H1 (cell line): ENCODE data around the gene TOR1A. TPM values are rescaled to one million over a fixed set of nuclear protein-coding genes. Genes with fewer than 3 reads are reported as not detected.

ENCODE experiments used
- CTCF ChIA-PET: fragments of 300-600 bp; sonication (Branson Sonifier 250); formaldehyde crosslinking; loops from one replicate; lab custom pipeline; 2021; ENCODE audit not compliant: partially characterized antibody; lab: Charles Lee
- POLR2A ChIA-PET: fragments of 300-600 bp; sonication (Branson Sonifier 250); formaldehyde crosslinking; loops from one replicate; lab custom pipeline; 2021; ENCODE audit warnings: inconsistent platforms; ENCODE audit not compliant: partially characterized antibody; lab: Charles Lee
- DNase-seq, 2 experiments: peaks; one replicate each; pipeline versions ENCODE4 v3.0.0 to v3.0.0-alpha.2; 2010 to 2022; ENCODE audit warnings: low spot score in 2 of 2, low read depth in 1 of 2, mixed read lengths in 1 of 2
- FAIRE-seq: peaks from 2 replicates; lab custom pipeline; 2011; peaks lifted over from hg19 to GRCh38; lab: Jason Lieb, UNC
- H2AFZ ChIP-seq: 2 replicates; pipeline ENCODE4 v1.8.1; 2012; ENCODE audit warnings: low read length, inconsistent platforms
- H2AK5ac ChIP-seq: 2 replicates; pipeline ENCODE4 v1.6.1; 2013; ENCODE audit warnings: low read depth, low read length
- H2BK120ac ChIP-seq: replicated peaks from 2 replicates; pipeline ENCODE3; 2013; ENCODE audit warnings: low read depth, low read length, inconsistent platforms
- H2BK12ac ChIP-seq: 2 replicates; pipeline ENCODE4 v1.6.1; 2013; ENCODE audit warnings: low read depth, low read length
- H2BK15ac ChIP-seq: 2 replicates; pipeline ENCODE4 v1.6.1; 2013; ENCODE audit warnings: low read length
- H2BK20ac ChIP-seq: 2 replicates; pipeline ENCODE4 v1.6.1; 2013; ENCODE audit warnings: low read length
- H2BK5ac ChIP-seq: 2 replicates; pipeline ENCODE4 v1.6.1; 2013; ENCODE audit warnings: low read depth, low read length
- H3K14ac ChIP-seq: 2 replicates; pipeline ENCODE4 v1.6.1; 2013; ENCODE audit warnings: inconsistent platforms; ENCODE audit not compliant: insufficient read length
- H3K18ac ChIP-seq: 2 replicates; pipeline ENCODE4 v1.6.1; 2013; ENCODE audit warnings: low read length; ENCODE audit errors: extremely low read depth
- H3K23ac ChIP-seq: 2 replicates; pipeline ENCODE4 v1.6.1; 2013; ENCODE audit warnings: inconsistent platforms; ENCODE audit not compliant: insufficient read length
- H3K23me2 ChIP-seq: 2 replicates; pipeline ENCODE4 v1.6.1; 2013; ENCODE audit warnings: low read depth, low read length
- H3K27ac ChIP-seq: 2 replicates; pipeline ENCODE4 v1.6.1; 2011; ENCODE audit warnings: low read depth, low read length, inconsistent platforms
- H3K27me3 ChIP-seq, 4 experiments: replicated peaks in 1 of 4; 1 replicate in 1 of 4; 2 replicates in 3 of 4; pipeline versions ENCODE4 v1.6.1 to v1.8.1; 2011 to 2013; ENCODE audit warnings: low read length in 3 of 4, mild to moderate bottlenecking in 3 of 4, inconsistent platforms in 2 of 4, mixed read lengths in 2 of 4, moderate library complexity in 1 of 4; ENCODE audit not compliant: control insufficient read depth in 3 of 4, insufficient read depth in 3 of 4; ENCODE audit errors: extremely low read depth in 1 of 4
- H3K36me3 ChIP-seq, 4 experiments: 2 replicates each; pipeline versions ENCODE4 v1.6.1 to v1.8.1; 2011 to 2013; ENCODE audit warnings: mild to moderate bottlenecking in 4 of 4, low read length in 3 of 4, moderate library complexity in 2 of 4, control low read depth in 1 of 4, inconsistent platforms in 1 of 4; ENCODE audit not compliant: insufficient read depth in 4 of 4, control insufficient read depth in 2 of 4
- H3K4ac ChIP-seq: replicated peaks from 2 replicates; pipeline ENCODE3; 2013; ENCODE audit warnings: low read length, low read depth, mixed read lengths, inconsistent platforms; ENCODE audit not compliant: insufficient read length
- H3K4me1 ChIP-seq, 4 experiments: replicated peaks in 1 of 4; 1 replicate in 1 of 4; 2 replicates in 3 of 4; pipeline versions ENCODE4 v1.6.1 to v1.8.1; 2011 to 2013; ENCODE audit warnings: low read length in 3 of 4, inconsistent platforms in 2 of 4, mixed read lengths in 1 of 4; ENCODE audit not compliant: insufficient read depth in 4 of 4, control insufficient read depth in 3 of 4
- H3K4me2 ChIP-seq, 2 experiments: 2 replicates each; pipeline versions ENCODE4 v1.6.1 to v1.8.1; 2011 to 2013; ENCODE audit warnings: low read depth in 2 of 2, low read length in 2 of 2, control low read depth in 1 of 2, inconsistent platforms in 1 of 2, mild to moderate bottlenecking in 1 of 2; ENCODE audit not compliant: insufficient read depth in 1 of 2
- H3K4me3 ChIP-seq, 4 experiments: fragments of 200-600, 300-600 bp in 1 of 4; sonication (generic), shearing (Covaris generic), sonication (Bioruptor Twin) in 1 of 4; 2 replicates each; pipeline versions ENCODE4 v1.5.1 to v1.8.1; 2011 to 2016; ENCODE audit warnings: low read length in 4 of 4, low read depth in 3 of 4, control low read depth in 2 of 4, inconsistent platforms in 2 of 4, mild to moderate bottlenecking in 2 of 4, mixed read lengths in 1 of 4, moderate library complexity in 1 of 4; ENCODE audit not compliant: insufficient read depth in 2 of 4; ENCODE audit errors: extremely low read depth in 1 of 4
- H3K56ac ChIP-seq: replicated peaks from 2 replicates; pipeline ENCODE3; 2013; ENCODE audit warnings: low read depth, mild to moderate bottlenecking, mixed read lengths, low read length, inconsistent platforms; ENCODE audit not compliant: insufficient read length
- H3K79me1 ChIP-seq: 2 replicates; pipeline ENCODE4 v1.6.1; 2013; ENCODE audit warnings: low read depth, low read length, control low read depth
- H3K79me2 ChIP-seq, 2 experiments: 2 replicates each; pipeline versions ENCODE4 v1.6.1 to v1.8.1; 2012 to 2013; ENCODE audit warnings: low read length in 2 of 2, mild to moderate bottlenecking in 2 of 2, inconsistent platforms in 1 of 2; ENCODE audit not compliant: insufficient read depth in 2 of 2, control insufficient read depth in 1 of 2
- H3K9ac ChIP-seq, 4 experiments: replicated peaks in 1 of 4; 1 replicate in 1 of 4; 2 replicates in 3 of 4; pipeline versions ENCODE4 v1.6.1 to v1.8.1; 2011 to 2013; ENCODE audit warnings: low read depth in 3 of 4, low read length in 3 of 4, control low read depth in 2 of 4, mild to moderate bottlenecking in 2 of 4, moderate library complexity in 2 of 4, inconsistent platforms in 1 of 4; ENCODE audit errors: extremely low read depth in 1 of 4
- H3K9me3 ChIP-seq, 2 experiments: 2 replicates each; pipeline versions ENCODE4 v1.6.1 to v1.8.1; 2012 to 2013; ENCODE audit warnings: mild to moderate bottlenecking in 2 of 2, moderate library complexity in 2 of 2, control low read depth in 1 of 2, inconsistent platforms in 1 of 2, low read depth in 1 of 2, low read length in 1 of 2, mixed read lengths in 1 of 2; ENCODE audit not compliant: insufficient read depth in 2 of 2
- H4K20me1 ChIP-seq, 2 experiments: replicated peaks in 1 of 2; 2 replicates each; pipeline versions ENCODE3 to v1.8.1; 2011 to 2013; ENCODE audit warnings: inconsistent platforms in 2 of 2, low read length in 2 of 2, mild to moderate bottlenecking in 1 of 2; ENCODE audit not compliant: insufficient read depth in 2 of 2, control insufficient read depth in 1 of 2
- H4K5ac ChIP-seq: 2 replicates; pipeline ENCODE4 v1.6.1; 2013; ENCODE audit warnings: low read length, low read depth, mixed read lengths, inconsistent platforms; ENCODE audit not compliant: insufficient read length
- H4K8ac ChIP-seq: 2 replicates; pipeline ENCODE4 v1.8.0; 2013; ENCODE audit warnings: mild to moderate bottlenecking, moderate library complexity, low read length, inconsistent platforms; ENCODE audit not compliant: insufficient read depth; ENCODE audit errors: extremely low read depth
- H4K91ac ChIP-seq: replicated peaks from 2 replicates; pipeline ENCODE3; 2013; ENCODE audit warnings: low read length, mixed read lengths, inconsistent platforms; ENCODE audit not compliant: insufficient read length
- BACH1 ChIP-seq: IDR thresholded peaks from 2 replicates; pipeline ENCODE4 v1.6.1; 2012; ENCODE audit warnings: low read length, improper control_type of control experiment
- CHD1 ChIP-seq: IDR thresholded peaks from 2 replicates; pipeline ENCODE4 v1.6.1; 2012; ENCODE audit warnings: low read depth, low read length, improper control_type of control experiment
- CTCF ChIP-seq, 3 experiments: IDR thresholded peaks; 1 replicate in 2 of 3; 2 replicates in 1 of 3; pipeline versions ENCODE4 v1.5.1 to v1.6.1; 2011; ENCODE audit warnings: low read length in 3 of 3, mild to moderate bottlenecking in 3 of 3, inconsistent platforms in 2 of 3, low read depth in 1 of 3, moderate library complexity in 1 of 3; ENCODE audit not compliant: insufficient read depth in 1 of 3; ENCODE audit errors: control extremely low read depth in 1 of 3
- HDAC6 ChIP-seq: IDR thresholded peaks from one replicate; pipeline ENCODE4 v1.7.1; 2012; ENCODE audit warnings: low read depth, mild to moderate bottlenecking, inconsistent platforms, low read length, moderate library complexity
- RXRA ChIP-seq: IDR thresholded peaks from 2 replicates; pipeline ENCODE4 v1.6.1; 2011; ENCODE audit warnings: low read depth, mild to moderate bottlenecking, low read length, moderate library complexity; ENCODE audit not compliant: insufficient read depth
- SP1 ChIP-seq: IDR thresholded peaks from 2 replicates; pipeline ENCODE4 v1.6.1; 2011; ENCODE audit warnings: low read depth, low read length
- TEAD4 ChIP-seq: IDR thresholded peaks from 2 replicates; pipeline ENCODE4 v1.6.1; 2012; ENCODE audit warnings: low read depth, low read length, inconsistent platforms, mixed read lengths
- WGBS, 2 experiments: shearing (Covaris generic) in 1 of 2; methylation state at CpG; one replicate each; pipeline versions ENCODE4 v1.1.6 to v1.1.7; 2013 to 2015; ENCODE audit warnings: low lambda C conversion rate in 2 of 2, mixed read lengths in 2 of 2, inconsistent platforms in 1 of 2, low coverage in 1 of 2, missing lambda C conversion rate in 1 of 2; ENCODE audit not compliant: insufficient replicate concordance in 2 of 2, insufficient coverage in 1 of 2, insufficient read length in 1 of 2; ENCODE audit errors: extremely low coverage in 1 of 2, missing lambda C conversion rate in 1 of 2; 5-methylcytosine and 5-hydroxymethylcytosine counted together
- polyA plus RNA-seq, 7 experiments: library from polyadenylated mRNA; depleted of rRNA in 3 of 7; stranded (reverse) in 5 of 7; unstranded in 2 of 7; fragments of >200 nt in 5 of 7; fragments of 200-250 nt in 2 of 7; gene quantifications; 1 replicate in 5 of 7; 2 replicates in 1 of 7; 4 replicates in 1 of 7; pipeline versions ENCODE4 v1.2.1 to v1.2.3, GENCODE V29; 2011 to 2013; ENCODE audit warnings: missing spikeins in 2 of 7, mixed read lengths in 2 of 7
- total RNA-seq: library from RNA; stranded (reverse); fragmentation: NEBNext Ultra II Directional; extraction: Animal tissue kit (Norgen Biotek cat#: 25700); gene quantifications from 2 replicates; pipeline ENCODE4 v1.2.1, GENCODE V29; 2021
- TF ChIP-seq, protein P1 (sequence below): IDR thresholded peaks from 2 replicates; pipeline ENCODE4 v1.6.1; 2011; ENCODE audit warnings: low read length, improper control_type of control experiment

The TOR1A gene
- total and polyA plus RNA-seq, 2 of the 8 experiments (the other 6 are each of a cell fraction or from before 2014, with no cell fraction given): 37.6 to 46.7 TPM

- no peak for FAIRE-seq
- no peak overlapping the region for H3K4me3 ChIP-seq
- CTCF ChIA-PET: interaction anchor here (1.3 to 1.7 kb wide), 2 partner anchors 11 to 16 kb away, joined by 3 to 6 read pairs; no protein-coding TSS in a partner anchor
- no peak for TF ChIP-seq BACH1
- TF ChIP-seq, protein P1, sequence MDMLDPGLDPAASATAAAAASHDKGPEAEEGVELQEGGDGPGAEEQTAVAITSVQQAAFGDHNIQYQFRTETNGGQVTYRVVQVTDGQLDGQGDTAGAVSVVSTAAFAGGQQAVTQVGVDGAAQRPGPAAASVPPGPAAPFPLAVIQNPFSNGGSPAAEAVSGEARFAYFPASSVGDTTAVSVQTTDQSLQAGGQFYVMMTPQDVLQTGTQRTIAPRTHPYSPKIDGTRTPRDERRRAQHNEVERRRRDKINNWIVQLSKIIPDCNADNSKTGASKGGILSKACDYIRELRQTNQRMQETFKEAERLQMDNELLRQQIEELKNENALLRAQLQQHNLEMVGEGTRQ: no peak
- no peak for TF ChIP-seq TEAD4
- no peak for TF ChIP-seq CTCF (IDR thresholded peaks at IDR 0.05; ENCODE audit: control extremely low read depth in 1 of 3, insufficient read depth in 1 of 3, low read depth in 1 of 3, low read length in 3 of 3)
- no peak for TF ChIP-seq HDAC6
- no peak for TF ChIP-seq SP1
- no peak for TF ChIP-seq CHD1
- no peak for TF ChIP-seq RXRA
Measured at GRCh38 chr9:129865668-129866320, 41.9 kb upstream of the TOR1A start.

More at GRCh38 chr9:129865668-129866320, 41.9 kb upstream of the TOR1A start:
- 86% methylated on average over 13 of the region's 14 CpGs; no CpG with 5 or more reads in 1 of the 2 experiments for WGBS, 2 experiments
- Histone ChIP-seq H4K5ac (no peak overlapping the region), H3K4me1 (no peaks in the 10 kb centered on the region), H3K36me3 (peaks cover 0 to 6% (median 0%) of the 10 kb centered on the region in 4 experiments; a peak in 3 of 8 replicates), H3K14ac (no peak overlapping the region), H3K79me1 (no peaks in the 10 kb centered on the region), H3K79me2 (no peaks in the 10 kb centered on the region), H2BK120ac (no peak overlapping the region), H3K9me3 (no peaks in the 10 kb centered on the region), H3K56ac (no peak overlapping the region), H2BK15ac (no peak overlapping the region), H3K23ac (no peak overlapping the region), H2AK5ac (no peak overlapping the region), H3K4ac (no peak overlapping the region), H4K20me1 (no peaks in the 10 kb centered on the region), H3K9ac (no peak overlapping the region), H3K23me2 (no peaks in the 10 kb centered on the region), H2BK5ac (no peak overlapping the region), H2AFZ (no peak overlapping the region), H2BK12ac (no peak overlapping the region), H3K27ac (no peak overlapping the region), H4K8ac (no peak overlapping the region), H3K18ac (no peak overlapping the region), H2BK20ac (no peak overlapping the region), H3K27me3 (no peaks in the 10 kb centered on the region), H3K4me2 (no peak overlapping the region), H4K91ac (no peak overlapping the region)
- DNase-seq: no peak
- POLR2A ChIA-PET: interaction anchor here (1.2 kb wide), 1 partner anchor 10 kb away, joined by 3 read pairs; no protein-coding TSS in a partner anchor
